Activated effector memory CD4-positive, alpha-beta T cell treated with Interleukin-2 at 50 U/mL for 16 hours (primary cell): ENCODE results near the gene MAP3K13.
"Not testable (repeated sequence)": the region's sequence is repeated elsewhere in the genome, so short reads cannot be mapped to it uniquely, and the experiment has no call there.

ENCODE experiments used
- DNase-seq: peaks from one replicate; pipeline ENCODE4 v3.0.0-alpha.2; 2020

The MAP3K13 gene

DNA sequence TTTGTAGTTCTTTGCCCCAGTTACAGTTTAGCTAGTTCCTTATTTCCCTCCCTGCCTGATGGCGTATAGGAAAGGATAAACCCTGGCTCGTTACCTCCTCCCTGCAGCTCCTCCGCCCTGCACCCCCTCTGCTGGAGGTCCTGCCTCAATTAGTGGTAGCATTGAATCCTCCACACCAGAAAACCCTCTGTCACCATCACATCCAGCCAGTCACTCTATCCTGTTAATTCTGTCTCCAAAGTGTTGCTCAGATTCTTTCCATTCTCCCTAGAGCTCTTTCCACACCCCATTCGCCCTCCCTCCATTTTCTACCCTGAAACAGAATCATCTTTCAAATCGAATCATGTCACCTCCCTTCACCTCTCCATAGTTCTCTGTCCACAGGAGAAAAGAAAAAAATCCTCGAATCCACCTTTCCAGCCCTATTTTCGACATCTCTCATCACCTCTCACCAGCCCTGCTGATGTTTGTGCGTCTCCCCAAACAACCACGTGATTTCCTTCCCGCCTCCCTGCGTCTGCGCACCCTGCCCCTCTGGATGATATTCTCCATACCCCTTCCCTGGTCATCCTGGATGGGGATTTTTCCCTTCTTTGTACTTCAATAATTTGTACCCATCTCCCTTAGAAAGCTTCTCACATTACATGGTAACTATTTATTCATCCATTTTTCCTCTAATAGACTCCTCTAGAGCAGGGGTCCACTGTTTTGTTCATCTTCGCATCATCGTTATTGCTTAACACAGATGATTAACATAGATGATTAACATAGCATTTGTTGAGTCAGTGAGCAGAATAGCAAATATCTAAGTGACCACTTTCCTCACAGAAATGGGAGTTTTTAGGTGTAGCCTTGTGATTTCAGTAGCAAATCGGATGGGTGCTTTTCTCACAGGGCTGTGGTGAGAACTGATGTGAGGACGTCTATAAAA lies 37.1 kb downstream of the MAP3K13 start:
- no peak for DNase-seq

DNA sequence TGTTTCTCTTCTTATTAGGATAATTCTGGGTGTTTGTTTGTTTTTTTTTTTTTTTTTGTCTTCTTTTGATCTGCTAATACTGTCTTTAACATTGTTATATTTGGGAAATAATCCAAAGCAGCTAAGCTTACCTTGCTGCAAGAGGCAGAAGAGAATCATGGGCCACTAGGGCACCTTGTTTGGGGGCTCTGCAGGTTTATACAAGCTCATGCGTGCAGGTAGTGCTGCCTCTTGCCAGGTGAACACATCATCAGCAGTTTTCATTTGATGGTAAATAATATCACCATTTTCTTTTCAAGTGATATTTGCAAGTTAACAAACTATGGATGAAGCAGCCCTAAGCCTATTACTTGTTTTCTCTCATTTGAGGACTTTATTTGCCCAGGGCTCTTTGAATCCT lies 37.9 kb downstream of the MAP3K13 start:
- no peak for DNase-seq

GRCh38 chr3:185401319-185401955 lies 38.5 kb downstream of the MAP3K13 start:
- DNase-seq, result no peak

DNA sequence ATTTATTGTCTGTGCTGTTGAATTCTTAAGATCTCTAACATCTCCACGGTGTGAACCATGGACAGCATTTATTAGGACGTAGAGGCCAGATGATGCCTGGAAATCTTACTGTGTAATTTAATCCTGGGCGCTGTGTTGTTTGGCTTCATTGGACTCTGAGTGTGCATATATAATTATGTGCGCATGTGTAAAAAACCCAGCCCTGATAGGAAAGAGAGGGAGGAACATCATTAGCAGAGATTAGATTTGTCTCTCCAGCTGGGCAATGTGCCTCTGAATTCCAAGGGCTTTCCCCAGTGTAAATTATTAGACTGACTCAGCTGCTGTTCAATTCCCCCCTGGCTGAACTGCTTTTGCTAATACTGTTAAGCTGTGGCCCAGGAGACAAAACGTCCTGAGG lies 39.6 kb downstream of the MAP3K13 start:
- no peak for DNase-seq

DNA sequence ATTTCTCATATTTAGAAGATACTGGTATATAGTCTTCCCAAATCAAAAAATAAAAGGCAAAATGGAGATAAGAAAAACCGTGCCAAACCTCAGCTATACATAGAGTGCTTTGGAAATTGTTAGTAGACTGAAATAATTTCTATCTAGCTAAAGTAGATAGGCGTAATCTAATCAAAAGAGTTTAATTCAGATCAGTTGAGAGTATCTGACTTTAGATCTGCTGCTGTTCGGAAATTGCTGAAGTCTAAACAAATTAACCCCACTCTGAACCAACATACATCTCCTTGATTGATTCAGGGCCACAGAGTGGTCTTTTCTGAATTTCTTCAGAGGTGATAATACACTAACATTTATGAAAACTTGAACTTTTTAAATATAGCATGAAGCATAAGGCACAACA lies 40.1 kb downstream of the MAP3K13 start:
- no peak for DNase-seq

- DNase-seq, result no peak
Measured at GRCh38 chr3:185405243-185405642, 42.3 kb downstream of the MAP3K13 start.

GRCh38 chr3:185405664-185406063 lies 42.7 kb downstream of the MAP3K13 start:
- no peak for DNase-seq

- DNase-seq, result no peak
Measured at GRCh38 chr3:185406121-185406620, 43.2 kb downstream of the MAP3K13 start.

DNA sequence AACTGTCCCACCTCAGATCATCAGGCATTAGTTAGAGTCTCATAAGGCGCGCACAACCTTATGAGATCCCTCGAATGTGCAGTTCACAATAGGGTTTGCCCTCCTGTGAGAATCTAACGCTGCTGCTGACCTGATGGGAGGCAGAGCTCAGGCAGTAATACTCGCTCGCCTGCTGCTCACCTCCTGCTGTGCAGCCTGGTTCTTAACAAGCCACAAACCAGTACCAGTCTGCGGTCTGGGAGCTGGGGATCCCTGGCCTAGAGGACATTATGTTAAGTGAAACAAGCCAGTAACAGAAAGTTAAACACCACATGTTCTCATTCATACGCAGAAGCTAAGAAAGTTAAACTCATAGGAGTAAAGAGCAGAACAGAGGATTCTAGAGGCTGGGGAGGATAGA lies 47.0 kb downstream of the MAP3K13 start:
- DNase-seq, result no peak

- no peak for DNase-seq
Measured at GRCh38 chr3:185411133-185411532, 48.2 kb downstream of the MAP3K13 start.

DNA sequence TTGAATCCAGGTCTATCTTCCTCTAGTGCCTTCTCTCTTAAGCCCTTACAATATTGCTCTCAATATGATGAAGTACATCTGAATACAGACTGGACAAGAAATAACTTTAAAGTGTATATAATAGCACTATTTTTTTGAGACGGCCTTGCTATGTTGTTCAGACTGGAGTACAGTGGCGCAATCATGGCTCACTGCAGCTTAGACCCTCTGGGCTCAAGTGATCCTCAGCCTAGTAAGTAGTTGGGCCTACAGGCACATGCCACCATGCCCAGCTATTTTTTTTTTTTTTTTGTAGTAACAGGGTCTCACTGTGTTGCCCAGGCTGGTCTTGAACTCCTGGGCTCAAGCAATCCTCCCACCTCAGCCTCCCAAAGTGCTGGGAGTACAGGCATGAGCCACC lies 53.6 kb downstream of the MAP3K13 start:
- no peak for DNase-seq

- not testable (repeated sequence) for DNase-seq
Measured at GRCh38 chr3:185418561-185418977, 55.6 kb downstream of the MAP3K13 start.

DNA sequence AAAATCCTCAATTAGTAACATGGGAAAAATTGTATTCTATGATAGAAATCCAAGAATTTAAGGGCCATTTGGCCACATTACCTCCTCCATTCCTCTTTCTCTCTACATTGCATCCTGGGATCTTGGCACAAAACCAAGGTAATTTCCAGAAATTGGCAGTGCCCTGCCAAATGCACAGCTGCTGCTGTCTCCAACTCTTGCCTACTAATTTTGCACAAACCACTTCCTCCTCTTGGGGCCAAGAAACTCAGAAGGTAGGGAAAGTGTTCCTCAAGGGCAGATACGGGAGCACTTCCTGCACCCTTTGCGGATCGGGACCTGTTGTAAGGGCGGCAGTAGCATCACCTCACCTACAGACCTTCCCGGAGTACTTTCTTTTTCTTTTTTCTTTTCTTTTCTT lies 57.8 kb downstream of the MAP3K13 start:
- DNase-seq, result no peak

GRCh38 chr3:185421577-185422232 lies 58.8 kb downstream of the MAP3K13 start:
- no peak for DNase-seq

- no peak for DNase-seq
Measured at GRCh38 chr3:185422677-185423076, 59.7 kb downstream of the MAP3K13 start.

DNA sequence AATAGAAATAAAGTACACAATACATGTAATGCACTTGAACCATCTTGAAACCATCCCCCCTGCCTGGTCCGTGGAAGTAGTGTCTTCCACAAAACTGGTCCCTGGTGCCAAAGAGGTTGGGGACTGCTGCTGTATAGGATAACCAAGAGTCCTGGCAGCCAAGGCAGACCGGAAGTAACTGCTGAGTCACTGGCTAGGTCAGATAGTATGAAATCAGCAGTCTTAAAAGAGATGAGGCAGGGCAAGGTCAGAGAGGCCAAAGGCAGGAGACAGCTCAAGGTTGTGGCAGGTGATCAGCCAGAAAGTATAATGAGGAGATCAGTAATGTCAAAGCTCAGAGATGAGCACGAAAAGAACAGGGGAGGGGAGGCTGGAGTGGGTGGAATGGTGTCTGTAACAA lies 60.2 kb downstream of the MAP3K13 start:
- DNase-seq, result no peak

- no peak for DNase-seq
Measured at GRCh38 chr3:185424435-185424834, 61.5 kb downstream of the MAP3K13 start.

DNA sequence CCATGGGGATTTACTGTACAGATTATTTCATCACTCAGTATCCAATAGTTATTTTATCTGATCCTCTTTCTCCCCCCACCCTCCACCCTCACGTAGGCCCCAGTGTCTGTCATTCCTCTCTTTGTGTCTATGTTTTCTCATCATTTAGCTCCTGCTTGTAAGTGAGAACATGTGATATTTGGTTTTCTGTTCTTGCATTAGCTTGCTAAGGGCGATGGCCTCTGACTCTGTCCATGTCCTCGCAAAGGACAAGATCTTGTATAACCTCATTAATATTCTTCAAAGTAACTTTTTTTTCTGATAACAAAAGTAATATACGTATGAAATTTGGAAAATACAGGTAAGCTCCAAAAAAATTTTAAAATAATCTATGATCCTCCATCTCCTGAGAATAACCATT lies 67.4 kb downstream of the MAP3K13 start:
- no peak for DNase-seq

- DNase-seq, result no peak
Measured at GRCh38 chr3:185439745-185440466, 77.0 kb downstream of the MAP3K13 start.

DNA sequence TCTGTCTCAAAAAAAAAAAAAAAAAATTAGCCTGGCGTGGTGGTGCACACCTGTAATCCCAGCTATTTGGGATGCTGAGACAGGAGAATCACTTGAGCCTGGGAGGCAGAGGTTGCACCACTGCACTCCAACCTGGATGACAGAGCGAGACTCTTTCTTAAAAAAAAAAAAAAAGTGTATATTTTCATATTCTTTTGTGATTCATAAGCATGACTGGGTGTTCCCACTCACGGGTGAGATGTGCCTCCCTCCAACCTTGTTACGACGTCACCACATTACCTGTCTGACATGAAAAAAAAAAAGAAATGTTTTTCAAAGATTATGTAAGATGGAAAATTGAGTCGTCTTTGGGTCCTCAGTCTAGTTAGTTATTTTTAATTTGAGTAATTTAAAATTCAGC lies 79.1 kb downstream of the MAP3K13 start:
- DNase-seq, result no peak

GRCh38 chr3:185444329-185444728 lies 81.4 kb downstream of the MAP3K13 start:
- DNase-seq, result no peak

DNA sequence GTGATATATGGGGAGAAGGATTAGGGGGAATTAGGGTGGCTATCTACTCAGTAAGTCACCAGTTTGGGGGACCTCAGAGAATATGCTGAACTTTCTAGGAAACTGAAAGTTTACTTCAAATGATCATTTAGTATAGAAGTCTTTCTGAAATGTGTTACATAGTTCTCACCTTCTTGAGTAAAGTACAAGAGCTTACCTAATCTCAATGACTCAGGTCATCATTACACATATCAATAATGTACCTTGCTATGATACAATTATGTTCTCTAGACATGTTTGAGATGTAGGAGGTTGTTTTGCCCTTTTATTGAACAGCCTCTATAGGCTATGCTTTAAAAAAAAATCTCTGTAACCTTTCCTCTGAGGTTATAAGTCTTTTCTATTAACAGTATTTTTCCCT lies 85.2 kb downstream of the MAP3K13 start:
- no peak for DNase-seq

DNA sequence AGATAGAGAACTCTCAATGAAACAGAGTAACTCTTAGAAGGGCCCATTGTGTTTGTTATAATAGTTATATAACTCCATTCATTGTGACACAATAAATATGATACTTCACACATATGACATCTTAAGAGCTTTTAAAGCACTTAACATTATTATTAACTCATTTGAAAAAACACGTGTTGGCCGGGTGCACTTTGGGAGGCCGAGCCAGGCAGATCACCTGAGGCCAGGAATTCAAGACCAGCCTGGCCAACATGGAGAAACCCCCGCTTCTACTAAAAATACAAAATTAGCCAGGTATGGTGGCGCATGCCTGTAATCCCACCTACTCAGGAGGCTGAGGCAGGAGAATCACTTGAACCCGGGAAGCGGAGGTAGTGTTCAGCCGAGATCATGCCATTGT lies 88.5 kb downstream of the MAP3K13 start:
- not testable (repeated sequence) for DNase-seq
